Right lobe of liver (tissue), 6 donors: ENCODE data around the gene ARHGEF10L. TPM values are rescaled to one million over a fixed set of nuclear protein-coding genes. Genes with fewer than 3 reads are reported as not detected.

ENCODE experiments used
- ATAC-seq, 4 donors: fragments of 200-7000 bp; cut with Tn5 transposase; one replicate each; pipeline ENCODE4 v1.9.1; 2020; ENCODE audit warnings: mild to moderate bottlenecking in 4 of 4, moderate library complexity in 4 of 4
- DNase-seq, 3 donors: peaks; one replicate each; pipeline ENCODE4 v3.0.0-alpha.2; 2020
- H3K27ac ChIP-seq, 3 donors: fragments of 200-600 bp; one replicate each; pipeline ENCODE4 v1.8.0; 2022
- H3K27me3 ChIP-seq, 2 donors: fragments of 200-600 bp; one replicate each; pipeline ENCODE4 v1.8.0; 2022
- H3K36me3 ChIP-seq, 4 donors: fragments of 200-600 bp; sonication (generic) in 1 of 4; one replicate each; pipeline versions ENCODE4 v1.5.1 to v1.8.0; 2017 to 2022; ENCODE audit warnings: control low read depth in 1 of 4
- H3K4me1 ChIP-seq, 4 donors: fragments of 200-600 bp; sonication (generic) in 1 of 4; one replicate each; pipeline versions ENCODE4 v1.5.1 to v1.8.0; 2017 to 2022; ENCODE audit warnings: control low read depth in 1 of 4
- H3K4me3 ChIP-seq, 3 donors: fragments of 200-600 bp; one replicate each; pipeline ENCODE4 v1.8.0; 2022
- H3K9me3 ChIP-seq, 4 donors: fragments of 200-600 bp; sonication (generic) in 1 of 4; one replicate each; pipeline versions ENCODE4 v1.5.1 to v1.8.0; 2017 to 2022; ENCODE audit warnings: control low read depth in 1 of 4
- CTCF ChIP-seq, 4 donors: fragments of 200-600 bp in 3 of 4; fragments of 450-650 bp in 1 of 4; IDR thresholded peaks; one replicate each; pipeline versions ENCODE4 v1.5.1 to v1.8.0; 2016 to 2022; ENCODE audit warnings: antibody characterized with exemption in 4 of 4, mild to moderate bottlenecking in 2 of 4
- POLR2A ChIP-seq: fragments of 450-650 bp; IDR thresholded peaks from one replicate; pipeline ENCODE4 v1.6.1; 2017; ENCODE audit warnings: antibody characterized with exemption, mild to moderate bottlenecking
- WGBS: methylation state at CpG from one replicate; pipeline ENCODE4 v1.1.6; 2018; ENCODE audit warnings: low coverage, low lambda C conversion rate; ENCODE audit not compliant: insufficient coverage; ENCODE audit errors: missing lambda C conversion rate; 5-methylcytosine and 5-hydroxymethylcytosine counted together
- intact Hi-C, 2 donors: fragments of 100-400 bp; cut with DNase I; formaldehyde crosslinking; loops; one replicate each; pipeline versions ENCODE4 v1.11.2 to v1.14.1; 2022
- total RNA-seq, 6 experiments: library from RNA; depleted of rRNA in 2 of 6; stranded (reverse); fragments of >200 nt in 2 of 6; fragmentation: NEBNext Ultra II Directional in 3 of 6; extraction: Animal tissue kit (Norgen Biotek cat#: 25700) in 3 of 6; gene quantifications; one replicate each; pipeline versions ENCODE4 v1.1.0 to v1.2.4, GENCODE V29; 2016 to 2023
- donor health status: DM: no; HTN: yes; CAD: no.
- donor health status: DM: no; HTN: no; CAD: no.
- donor health status: DM: no; HTN: no; CAD: no.
- donor health status: DM: no; HTN: yes; CAD: no.
- donor health status: DM: no; HTN: yes; CAD: no.

ARHGEF10L gene
- total RNA-seq, 6 experiments from 2014 or later = 59.7 to 124 (median 87.4) TPM

- TF ChIP-seq CTCF (IDR thresholded peaks at IDR 0.05) (no peak), POLR2A (no peak)
- 38% methylated on average over 2 of the region's 8 CpGs for WGBS
- Histone ChIP-seq H3K36me3 (no peaks in the 10 kb centered on the region), H3K4me1 (no peaks in the 10 kb centered on the region), H3K27me3 (no peaks in the 10 kb centered on the region), H3K9me3 (no peaks in the 10 kb centered on the region), H3K4me3 (no peak overlapping the region), H3K27ac (no peak overlapping the region)
- DNase-seq = no peak
- no peak for ATAC-seq
- intact Hi-C loops = loop anchor here in 1 of 2 donors (10.0 kb wide), 1 partner anchor 95 kb away; no protein-coding TSS in a partner anchor
These were observed 30.1 kb upstream of the ARHGEF10L start for GRCh38 chr1:17509363-17509762.

DNA sequence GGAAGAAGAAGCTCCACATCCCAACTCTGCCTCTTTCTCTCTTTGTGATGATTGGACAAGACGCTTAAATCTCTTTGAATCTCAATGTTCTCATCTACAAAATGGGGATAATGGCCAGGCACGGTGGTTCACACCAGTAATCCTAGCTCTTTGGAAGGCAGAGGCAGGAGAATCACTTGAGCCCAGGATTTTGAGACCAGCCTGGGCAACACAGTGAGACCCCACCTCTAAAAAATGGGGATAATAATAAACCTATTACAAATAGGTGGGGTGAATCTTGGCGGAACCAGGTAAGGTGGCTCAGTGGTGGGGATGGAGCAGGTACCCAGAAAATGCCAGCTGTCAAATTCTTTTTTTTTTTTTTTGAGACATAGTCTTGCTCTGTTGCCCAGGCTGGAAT, 29.4 kb upstream of the ARHGEF10L start:
- Histone ChIP-seq H3K27ac (no peak overlapping the region), H3K36me3 (no peaks in the 10 kb centered on the region), H3K4me1 (no peaks in the 10 kb centered on the region), H3K27me3 (no peaks in the 10 kb centered on the region), H3K4me3 (no peak overlapping the region), H3K9me3 (no peaks in the 10 kb centered on the region)
- WGBS = 100% methylated on average over 3 of the region's 3 CpGs
- ATAC-seq (no peak), DNase-seq (no peak)
- TF ChIP-seq CTCF (IDR thresholded peaks at IDR 0.05) = no peak
- TF ChIP-seq POLR2A = no peak
- intact Hi-C loops = no loop called here

DNA sequence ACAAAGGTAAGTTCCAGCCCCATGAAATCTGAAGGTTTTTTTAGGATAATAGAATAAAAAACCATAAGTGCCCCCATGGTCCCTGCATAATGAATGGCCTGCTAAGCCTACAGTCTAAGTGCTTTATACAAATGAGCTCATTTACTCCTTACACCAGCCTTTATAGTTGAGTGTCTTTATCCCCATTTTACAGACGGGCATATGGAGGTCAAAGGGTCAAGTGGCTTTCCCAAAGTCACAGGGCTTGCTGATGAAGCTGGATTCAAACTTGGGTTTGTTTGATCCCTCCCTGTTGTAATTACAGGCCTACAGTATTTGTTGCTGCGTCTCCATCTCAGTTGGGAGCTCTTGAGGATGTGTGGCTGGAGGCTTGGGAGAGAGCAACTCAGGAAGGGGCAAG, 28.3 kb upstream of the ARHGEF10L start:
- H3K36me3 ChIP-seq = no peaks in the 10 kb centered on the region
- 100% methylated on average over 2 of the region's 2 CpGs for WGBS
- DNase-seq = no peak
- H3K27me3 ChIP-seq = no peaks in the 10 kb centered on the region
- TF ChIP-seq CTCF (IDR thresholded peaks at IDR 0.05) = no peak
- no peak for TF ChIP-seq POLR2A
- H3K27ac ChIP-seq = no peak overlapping the region
- no peak overlapping the region for H3K4me3 ChIP-seq
- H3K9me3 ChIP-seq = no peaks in the 10 kb centered on the region
- peaks cover 0 to 8% (median 2%) of the 10 kb centered on the region in 4 donors for H3K4me1 ChIP-seq
- no peak for ATAC-seq
- intact Hi-C loops = no loop called here

- H3K4me1 ChIP-seq = peaks cover 0 to 23% (median 9%) of the 10 kb centered on the region in 4 donors
- H3K27me3 ChIP-seq = no peaks in the 10 kb centered on the region
- no peak overlapping the region for H3K27ac ChIP-seq
- intact Hi-C loops = no loop called here
- DNase-seq (no peak), ATAC-seq (no peak)
- no peaks in the 10 kb centered on the region for H3K9me3 ChIP-seq
- no peaks in the 10 kb centered on the region for H3K36me3 ChIP-seq
- no peak for TF ChIP-seq CTCF (IDR thresholded peaks at IDR 0.05)
- TF ChIP-seq POLR2A = no peak
- WGBS = 79% methylated on average over 3 of the region's 4 CpGs
- no peak overlapping the region for H3K4me3 ChIP-seq
These were observed 26.4 kb upstream of the ARHGEF10L start for GRCh38 chr1:17513131-17513530.

DNA sequence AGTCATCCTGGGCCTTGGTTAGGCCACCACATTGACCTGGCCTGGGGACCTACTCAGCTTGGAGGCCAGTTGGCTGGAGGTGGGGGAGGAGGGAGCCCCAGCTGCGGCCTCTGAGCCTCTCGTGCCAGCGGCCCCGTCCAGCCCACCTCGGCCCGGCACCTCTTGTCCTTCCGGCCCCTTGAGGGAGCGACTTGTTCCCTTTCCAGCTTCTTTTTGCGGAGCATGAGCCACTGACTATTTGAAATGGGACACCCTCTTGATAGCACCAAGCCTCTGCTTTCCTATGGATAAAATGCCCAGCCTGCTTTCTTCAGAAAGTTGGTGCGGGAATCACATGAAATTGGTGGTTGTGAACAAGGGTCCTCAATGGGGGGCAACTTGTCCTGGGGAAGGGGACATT, 24.7 kb upstream of the ARHGEF10L start:
- WGBS = 100% methylated on average over 1 of the region's 10 CpGs
- DNase-seq = no peak
- no peak overlapping the region for H3K27ac ChIP-seq
- no peaks in the 10 kb centered on the region for H3K36me3 ChIP-seq
- no peak overlapping the region for H3K4me3 ChIP-seq
- no peak for ATAC-seq
- TF ChIP-seq POLR2A (no peak), CTCF (IDR thresholded peaks at IDR 0.05) (no peak)
- no peaks in the 10 kb centered on the region for H3K9me3 ChIP-seq
- intact Hi-C loops = no loop called here
- H3K27me3 ChIP-seq = no peaks in the 10 kb centered on the region
- peaks cover 0 to 23% (median 9%) of the 10 kb centered on the region in 4 donors for H3K4me1 ChIP-seq
